GM18520 (cell line): Measurements from ENCODE around the gene CNOT6.
"Not testable (repeated sequence)": the region's sequence is repeated elsewhere in the genome, so short reads cannot be mapped to it uniquely, and the experiment has no call there.

ENCODE experiments used
- ATAC-seq: cut with Tn5 transposase; IDR thresholded peaks from one replicate; pipeline ENCODE4 v1.9.1; 2021; ENCODE audit not compliant: unreplicated experiment

The CNOT6 gene

DNA sequence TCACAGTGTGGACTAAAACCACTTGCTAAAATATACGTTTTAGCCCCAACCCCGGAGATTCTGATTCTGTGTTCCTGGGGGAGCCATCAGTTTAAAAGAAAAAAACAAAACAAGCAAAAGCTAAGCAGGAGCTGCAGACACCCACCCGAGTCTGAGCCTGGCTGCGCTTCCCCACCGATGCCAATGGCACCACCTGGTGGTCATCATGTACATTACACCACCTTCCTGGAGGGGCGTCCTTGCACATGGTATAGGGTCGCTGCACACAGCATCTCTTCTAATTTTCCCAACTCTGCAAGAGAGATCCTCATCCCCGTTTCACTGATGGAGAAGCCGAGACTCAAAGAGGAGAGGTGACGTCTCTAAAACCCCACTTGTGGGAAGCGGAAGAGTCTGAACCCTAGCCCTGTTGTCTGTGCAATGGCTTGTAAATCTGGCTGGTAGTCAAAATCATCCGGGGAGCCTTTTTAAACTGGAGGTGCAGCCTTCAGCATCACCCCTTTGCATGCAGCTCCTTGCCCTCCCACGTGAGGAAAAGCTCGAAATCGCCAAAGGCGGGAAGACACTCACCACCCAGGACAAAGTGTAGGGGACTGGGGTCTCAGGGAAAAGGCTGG lies 23.1 kb upstream of the CNOT6 start:
- no peak for ATAC-seq

DNA sequence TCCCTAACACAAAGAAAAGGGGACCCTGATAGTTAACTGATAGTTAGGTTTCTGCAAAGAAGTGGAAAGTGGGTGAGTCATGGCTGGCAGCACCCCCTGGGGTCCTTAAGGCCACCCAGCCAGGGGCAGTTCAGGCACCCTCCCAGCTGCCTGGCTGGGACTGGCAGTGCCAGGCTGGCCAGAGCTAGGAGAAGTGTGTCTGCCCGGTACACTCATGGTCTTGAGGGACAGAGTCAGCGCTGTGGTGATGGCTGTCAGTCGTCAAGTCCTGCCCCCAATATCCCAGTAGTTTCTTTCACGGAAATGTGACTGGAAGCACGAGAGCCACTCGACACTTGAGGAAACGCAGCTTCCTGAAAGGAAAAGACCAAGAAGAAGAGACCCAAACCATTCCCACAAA lies 22.3 kb upstream of the CNOT6 start:
- ATAC-seq: no peak

DNA sequence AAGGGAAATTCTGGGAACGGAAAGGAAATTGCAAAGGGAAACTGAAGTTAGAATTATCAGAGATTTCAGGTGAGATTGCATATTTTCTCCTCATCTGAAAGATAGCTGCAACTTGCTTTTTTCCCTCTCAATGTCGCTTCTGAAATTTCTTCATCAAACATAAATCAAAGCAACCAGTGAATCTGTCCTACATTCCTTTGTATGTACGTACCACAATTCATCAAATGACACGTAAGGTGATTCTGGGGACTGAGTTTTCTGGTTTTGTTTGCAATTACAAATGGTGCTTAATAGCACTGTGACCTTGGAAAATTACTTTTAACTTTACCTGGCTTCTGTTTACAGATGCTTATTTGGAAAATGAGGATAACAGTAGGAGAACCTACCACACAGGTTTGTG lies 21.9 kb upstream of the CNOT6 start:
- no peak for ATAC-seq

DNA sequence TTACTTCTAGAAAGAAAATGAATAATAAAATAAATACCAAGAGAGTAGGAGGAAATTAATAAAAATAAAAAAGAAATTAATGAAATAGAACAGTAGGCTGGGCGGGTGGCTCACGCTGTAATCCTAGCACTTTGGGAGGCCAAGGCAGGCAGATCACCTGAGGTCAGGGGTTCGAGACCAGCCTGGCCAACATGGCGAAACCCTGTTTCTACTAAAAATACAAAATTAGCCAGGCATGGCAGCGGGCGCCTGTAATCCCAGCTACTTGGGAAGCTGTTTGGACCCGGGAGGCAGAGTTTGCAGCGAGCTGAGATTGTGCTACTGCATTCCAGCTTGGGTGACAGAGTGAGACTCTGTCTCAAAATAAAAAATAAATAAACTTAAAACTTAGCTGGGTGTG lies 20.8 kb upstream of the CNOT6 start:
- ATAC-seq: not testable (repeated sequence)

DNA sequence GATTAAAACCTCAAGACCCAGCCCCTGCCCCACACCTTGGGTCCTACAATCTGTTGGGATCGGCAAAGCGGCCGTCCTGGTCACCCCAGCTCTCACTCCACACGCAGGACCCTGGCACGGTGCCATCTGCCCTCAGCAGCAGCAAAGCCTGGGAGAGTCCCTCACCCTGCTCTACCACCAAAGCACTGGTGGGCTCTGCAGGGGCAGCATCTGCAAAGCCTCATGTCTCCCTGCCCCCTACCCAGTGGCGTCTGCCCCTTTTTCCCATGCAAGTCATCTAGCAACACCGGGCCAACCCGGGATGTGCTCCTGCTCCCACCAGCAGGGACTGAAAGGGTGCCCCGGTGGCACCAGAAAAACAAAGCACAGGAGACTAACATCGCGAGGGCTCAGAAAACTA lies 19.6 kb upstream of the CNOT6 start:
- ATAC-seq: no peak

DNA sequence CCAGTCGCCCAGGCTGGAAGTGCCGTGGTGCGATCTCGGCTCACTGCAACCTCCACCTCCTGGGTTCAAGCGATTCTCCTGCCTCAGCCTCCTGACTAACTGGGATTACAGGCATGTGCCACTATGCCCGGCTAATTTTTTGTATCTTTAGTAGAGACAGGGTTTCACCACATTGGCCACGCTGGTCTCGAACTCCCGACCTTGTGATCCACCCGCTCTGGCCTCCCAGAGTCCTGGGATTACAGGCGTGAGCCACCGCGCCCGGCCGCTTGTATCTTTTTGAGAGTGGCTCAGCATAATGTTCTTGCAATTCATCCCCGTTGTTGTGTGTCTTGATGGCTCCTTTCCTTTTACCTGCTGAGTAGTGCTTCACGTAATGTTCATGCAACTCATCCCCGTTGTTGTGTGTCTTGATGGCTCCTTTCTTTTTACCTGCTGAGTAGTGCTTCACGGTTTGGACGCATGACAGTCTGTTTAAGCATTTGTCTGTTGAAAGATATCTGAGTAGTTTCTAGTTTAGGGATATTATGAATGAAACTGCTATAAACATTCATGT lies 18.1 kb upstream of the CNOT6 start:
- ATAC-seq: not testable (repeated sequence)

DNA sequence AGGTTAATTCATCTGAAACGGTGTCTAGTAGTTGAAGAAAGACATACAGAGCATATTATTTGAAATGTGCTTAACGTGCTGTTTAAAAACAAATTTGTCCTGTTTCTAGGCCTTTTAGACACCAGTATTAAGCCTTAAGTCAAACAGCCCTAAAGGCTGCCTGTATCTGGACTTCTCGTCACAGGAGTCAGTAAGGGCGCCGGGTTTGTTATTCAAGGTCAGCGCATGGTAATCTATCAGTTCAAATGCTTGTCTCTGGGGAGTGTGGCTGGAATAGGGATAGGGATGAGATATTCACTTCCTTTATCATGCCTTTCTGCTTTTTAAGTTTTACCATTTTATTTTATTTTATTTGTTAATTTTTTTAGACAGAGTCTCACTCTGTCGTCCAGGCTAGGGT lies 9.4 kb upstream of the CNOT6 start:
- ATAC-seq: no peak

DNA sequence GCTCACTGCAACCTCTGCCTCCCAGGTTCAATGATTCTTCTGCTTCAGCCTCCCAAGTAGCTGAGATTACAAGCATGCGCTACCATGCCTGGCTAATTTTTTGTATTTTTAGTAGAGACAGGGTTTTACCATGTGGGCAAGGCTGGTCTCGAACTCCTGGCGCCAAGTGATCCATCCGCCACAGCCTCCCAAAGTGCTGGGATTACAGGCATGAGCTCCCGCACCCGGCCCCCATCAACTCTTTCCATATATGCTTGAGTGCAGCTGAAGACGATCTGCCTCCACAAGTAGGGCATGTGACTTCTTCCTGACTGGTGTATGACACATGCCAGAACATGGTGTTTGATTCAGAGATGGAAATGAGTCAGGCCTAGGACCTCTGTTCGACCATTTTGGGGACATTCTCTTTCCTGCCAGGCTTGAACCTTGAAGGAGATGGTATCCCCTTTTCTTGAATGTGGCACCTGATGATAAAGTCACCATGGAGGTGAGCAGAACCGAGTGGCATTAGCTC lies 7.5 kb upstream of the CNOT6 start:
- ATAC-seq: no peak

DNA sequence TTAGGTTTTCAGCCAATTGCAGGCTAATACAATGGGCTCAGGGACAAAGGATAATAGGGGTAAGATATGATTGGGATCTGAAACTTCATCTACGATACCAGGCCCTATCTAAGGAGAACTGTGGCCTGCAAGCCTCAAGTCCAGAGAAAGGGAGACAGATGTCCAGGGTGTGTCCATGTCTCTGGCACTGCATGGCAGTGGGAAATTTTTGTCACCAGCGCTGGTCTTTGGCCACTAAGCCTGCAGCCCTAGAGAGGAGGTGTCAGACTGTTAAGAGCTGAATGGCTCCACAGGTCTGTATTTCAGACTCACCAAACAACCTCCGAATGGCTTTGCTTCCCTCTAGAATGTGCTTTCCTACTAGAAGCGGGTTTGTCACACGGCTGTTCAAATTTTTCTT lies 6.6 kb upstream of the CNOT6 start:
- no peak for ATAC-seq

DNA sequence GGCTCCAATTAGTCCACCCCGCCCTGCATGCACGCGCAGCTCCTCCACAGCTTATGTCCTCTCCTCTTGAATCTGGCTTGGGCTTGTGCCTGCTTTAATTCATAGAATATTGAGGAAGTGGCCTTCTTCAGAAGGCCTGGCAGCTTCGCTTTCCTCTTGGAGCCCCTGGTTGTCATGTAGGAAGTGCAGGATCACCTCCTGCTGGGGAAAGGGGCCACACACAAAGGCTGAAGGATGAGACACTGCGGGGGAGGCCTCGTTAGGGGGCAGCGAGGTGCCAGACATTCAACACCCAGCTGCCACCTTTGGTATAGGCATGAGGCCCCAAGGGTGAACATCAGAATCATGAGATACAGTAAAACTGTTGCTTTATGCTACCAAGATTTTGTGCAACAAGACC lies 2.7 kb upstream of the CNOT6 start:
- no peak for ATAC-seq

DNA sequence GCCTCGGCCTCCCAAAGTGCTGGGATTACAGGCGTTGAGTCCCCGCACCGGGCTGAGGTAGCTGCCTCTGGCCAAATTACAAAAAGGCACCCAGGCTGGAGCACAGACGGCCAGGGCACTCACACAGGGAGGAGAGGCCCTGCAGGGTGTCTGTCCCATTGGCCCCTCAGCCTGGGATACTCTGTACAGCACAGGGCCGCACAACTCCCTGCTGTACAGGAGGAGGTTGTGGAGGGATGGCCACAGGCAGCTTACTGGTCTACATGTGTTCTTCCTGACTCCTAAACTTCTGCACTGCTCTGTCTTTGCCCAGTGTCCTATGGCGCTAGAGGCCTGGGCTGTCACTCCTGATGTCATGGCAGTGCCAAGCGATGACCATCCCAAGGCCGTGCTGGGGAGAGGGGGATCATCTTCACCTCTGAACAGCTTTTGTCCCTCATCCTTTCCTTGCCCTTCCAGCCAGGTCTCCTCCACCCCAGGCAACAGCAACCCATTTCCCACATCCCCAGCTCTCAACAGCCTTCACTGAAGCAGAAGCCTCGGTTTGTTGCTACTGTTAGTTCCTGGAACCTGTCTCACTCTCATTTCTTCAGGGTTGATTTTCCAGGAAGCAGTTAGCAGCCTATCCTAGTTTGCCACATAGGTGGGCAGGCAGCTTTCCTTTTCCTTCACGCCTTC lies 1.8 kb upstream of the CNOT6 start:
- ATAC-seq: no peak

DNA sequence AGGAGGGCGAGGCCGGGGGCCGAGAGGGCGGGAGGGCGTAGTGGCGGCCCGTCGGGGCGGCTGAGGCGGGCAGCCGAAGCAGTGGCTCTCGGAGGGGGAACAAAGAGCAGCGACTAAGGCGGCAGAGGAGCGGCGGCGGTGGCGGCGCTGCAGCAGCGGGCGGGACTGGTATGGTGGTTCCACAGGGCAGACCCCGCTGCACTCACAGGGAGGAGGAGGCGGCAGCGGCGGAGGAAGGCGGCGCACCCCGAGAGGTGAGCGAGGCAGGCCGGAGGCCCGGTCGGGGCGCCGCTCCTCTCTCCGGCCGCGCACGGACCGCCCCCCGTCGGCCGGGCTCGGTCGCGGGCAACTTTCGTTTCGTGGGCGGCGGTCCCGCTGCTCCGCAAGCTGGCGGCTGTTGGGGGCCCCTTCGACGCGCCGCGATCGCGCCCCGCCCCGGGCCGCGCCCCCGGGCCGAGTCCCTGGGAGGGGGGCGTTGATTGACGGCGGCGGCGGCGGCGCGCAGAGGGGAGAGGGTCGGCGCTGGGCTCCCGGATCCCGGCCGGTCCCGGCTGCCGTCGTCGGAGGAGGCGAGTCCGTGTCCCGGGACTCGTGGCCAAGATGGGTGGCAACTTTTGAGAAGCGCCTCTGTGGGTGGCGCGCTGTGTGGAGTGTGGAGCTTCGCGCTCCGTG lies 467 bp downstream of the CNOT6 start:
- ATAC-seq: peak; percentile 18

DNA sequence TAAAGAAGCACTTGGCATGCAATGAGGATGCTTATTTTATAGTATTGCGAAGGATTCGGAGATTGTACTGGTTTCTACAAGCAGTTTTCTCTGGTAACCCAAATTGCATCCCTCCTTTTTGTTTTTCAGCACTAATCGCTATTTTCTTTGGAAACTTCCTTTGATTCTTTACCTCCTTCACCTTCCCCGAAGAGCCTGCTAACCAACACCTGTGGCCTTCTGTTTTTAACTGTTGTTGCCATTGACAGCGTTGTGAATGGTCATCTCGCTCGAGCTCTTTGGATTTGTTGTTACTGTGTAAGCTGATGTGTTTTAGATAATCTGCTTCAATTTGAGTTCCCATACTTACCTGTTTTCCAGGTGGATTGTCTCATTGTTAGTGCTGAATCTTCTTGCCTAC lies 1.1 kb downstream of the CNOT6 start:
- no peak for ATAC-seq

DNA sequence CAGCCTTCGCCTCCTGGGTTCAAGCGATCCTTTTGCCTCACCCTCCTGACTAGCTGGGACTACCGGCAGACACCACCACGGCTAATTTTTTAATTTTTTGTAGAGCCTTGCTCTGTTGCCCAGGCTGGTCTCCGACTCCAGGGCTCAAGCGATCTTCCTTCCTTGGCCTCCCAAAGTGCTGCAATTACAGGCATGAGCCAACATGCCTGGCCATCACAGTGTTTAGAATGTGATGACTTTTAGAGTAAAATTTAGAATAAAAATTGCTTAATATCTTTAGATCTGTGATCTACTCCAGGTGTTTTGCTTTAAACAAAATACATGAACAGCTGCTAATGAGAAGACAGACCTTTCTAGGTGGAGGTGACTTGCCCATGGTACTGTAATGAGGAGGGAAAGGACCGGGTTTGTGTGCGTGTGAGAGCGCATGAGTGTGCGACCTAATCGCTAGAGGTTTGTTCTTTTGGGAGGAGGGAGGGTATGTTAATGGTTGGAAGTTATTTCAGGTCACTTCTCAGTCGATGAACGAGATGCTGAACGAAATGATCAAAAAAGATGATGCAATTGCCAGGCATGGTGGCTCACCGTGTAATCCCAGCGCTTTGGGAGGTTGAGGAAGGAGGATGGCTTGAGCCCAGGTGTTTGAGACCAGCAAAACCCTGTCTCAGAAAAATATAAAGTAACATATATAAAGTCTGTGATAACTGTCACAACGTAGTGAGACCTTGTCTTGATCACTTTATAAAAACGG lies 2.0 kb downstream of the CNOT6 start:
- no peak for ATAC-seq

DNA sequence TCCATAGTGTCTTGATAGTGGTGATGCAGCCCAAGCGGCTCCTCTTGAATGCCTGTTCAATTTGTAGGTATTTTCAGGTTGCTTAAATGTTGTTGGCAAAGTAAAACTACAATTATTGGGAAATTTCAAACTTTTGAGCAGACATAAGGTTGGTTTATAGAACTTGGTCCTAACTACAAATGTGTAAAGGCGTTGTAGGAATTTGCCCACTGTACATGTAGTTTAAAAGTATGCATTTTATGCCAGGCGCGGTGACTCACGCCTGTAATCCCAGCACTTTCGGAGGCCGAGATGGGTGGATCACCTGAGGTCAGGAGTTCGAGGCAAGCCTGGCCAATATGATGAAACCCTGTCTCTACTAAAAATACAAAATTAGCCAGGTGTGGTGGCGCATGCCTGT lies 2.6 kb downstream of the CNOT6 start:
- not testable (repeated sequence) for ATAC-seq

DNA sequence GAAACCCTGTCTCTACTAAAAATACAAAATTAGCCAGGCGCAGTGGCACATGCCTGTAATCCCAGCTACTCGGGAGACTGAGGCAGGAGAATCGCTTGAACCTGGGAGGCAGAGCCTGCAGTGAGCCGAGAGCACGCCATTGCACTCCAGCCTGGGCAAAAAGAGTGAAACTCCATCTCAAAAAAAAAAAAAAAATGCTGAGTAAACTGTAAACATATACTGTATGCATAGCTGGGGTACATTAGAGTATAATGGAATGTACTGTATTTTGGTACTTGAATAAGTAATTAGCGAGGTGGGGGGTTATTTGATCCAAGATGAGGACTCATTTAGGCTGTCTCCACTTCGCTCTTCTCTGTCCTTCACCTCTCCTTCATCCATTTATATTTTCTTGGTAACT lies 3.7 kb downstream of the CNOT6 start:
- ATAC-seq: not testable (repeated sequence)

DNA sequence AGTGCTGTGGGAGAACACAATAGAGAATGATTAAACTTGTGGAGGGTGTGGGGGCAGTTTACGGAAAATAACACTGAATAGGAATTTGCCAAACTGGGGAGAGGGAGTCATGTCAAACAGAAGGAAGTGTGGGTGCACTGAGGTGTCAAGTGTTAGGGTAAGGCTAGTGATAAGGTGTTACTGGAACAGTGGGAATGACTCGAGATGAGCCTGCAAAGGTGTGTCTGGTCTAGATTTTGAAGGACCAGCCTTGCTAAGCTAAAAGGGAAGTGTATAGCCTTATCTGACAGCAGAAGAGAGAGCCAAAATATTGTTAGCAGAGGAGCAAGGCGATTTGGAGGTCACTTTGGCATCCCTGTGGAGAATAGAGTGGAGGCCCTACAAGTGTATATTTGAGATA lies 4.2 kb downstream of the CNOT6 start:
- ATAC-seq: no peak

DNA sequence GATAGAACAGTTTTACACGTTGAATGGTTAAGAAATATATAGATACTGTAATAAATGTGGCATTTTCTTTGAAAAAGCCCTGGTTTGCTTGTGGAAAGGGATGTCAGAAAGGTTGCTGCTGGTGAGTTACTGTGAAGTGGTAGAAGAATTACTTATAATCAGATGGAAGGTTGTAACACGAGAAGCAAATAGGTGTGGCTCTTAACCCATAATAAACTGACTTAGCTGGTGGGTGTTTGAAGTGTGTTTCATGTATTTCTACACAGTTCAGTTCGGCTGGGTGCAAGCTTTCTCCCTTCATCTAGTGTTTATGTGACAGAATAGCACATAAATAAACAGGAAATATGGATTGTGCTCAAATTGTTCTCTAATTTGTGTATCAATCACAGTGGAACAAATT lies 5.5 kb downstream of the CNOT6 start:
- no peak for ATAC-seq

DNA sequence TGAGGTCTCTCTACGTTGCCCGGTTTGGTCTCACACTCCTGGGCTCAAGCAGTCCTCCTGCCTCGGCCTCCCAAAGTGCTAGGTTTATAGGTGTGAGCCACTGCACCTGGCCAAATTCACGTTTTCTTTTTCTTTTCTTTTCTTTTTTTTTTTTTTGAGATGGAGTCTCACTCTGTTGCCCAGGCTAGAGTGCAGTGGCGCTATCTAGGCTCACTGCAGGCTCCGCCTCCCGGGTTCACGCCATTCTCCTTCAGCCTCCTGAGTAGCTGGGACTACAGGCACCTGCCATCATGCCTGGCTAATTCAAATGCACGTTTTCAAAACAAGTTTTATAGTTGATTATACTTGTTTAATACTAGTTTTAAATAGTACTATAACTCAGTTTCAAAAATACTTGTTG lies 6.1 kb downstream of the CNOT6 start:
- not testable (repeated sequence) for ATAC-seq

DNA sequence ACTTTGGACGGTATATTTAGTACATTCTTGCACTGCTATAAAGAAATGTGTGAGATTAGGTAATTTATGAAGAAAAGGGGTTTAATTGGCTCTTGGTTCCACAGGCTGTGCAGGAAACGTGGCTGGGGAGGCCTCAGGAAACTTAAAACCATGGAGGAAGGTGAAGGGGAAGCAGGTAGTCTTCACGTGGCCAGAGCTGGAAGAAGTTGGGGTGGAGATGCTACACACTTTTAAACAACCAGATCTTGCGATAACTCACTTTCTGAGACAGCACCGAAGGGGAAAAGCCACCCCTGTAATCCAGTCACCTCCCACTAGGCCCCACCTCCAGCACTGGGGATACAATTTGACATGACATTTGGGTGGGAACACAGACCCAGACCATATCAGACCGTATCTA lies 13.5 kb downstream of the CNOT6 start:
- no peak for ATAC-seq

DNA sequence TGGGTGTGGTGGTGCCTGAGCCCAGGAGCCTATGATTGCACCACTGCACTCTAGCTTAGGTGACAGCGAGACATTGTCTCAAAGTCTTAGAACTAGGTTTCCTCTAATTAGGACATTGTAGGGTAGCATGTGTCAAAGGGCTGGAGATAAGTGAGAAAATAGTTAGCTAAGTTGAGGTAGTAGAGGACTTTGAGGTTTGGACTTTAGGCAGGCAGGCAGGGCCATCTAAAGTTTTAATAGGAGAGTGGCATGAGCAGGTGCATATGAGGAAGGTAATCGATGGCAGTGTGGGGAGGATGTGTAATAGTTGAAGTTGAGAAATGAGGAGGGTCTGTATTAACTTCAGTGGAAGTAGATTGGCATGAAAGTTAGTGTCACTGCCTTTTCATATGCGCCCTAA lies 21.1 kb downstream of the CNOT6 start:
- ATAC-seq: no peak
